Right lobe of liver (tissue), 6 donors: ENCODE data around the gene VANGL1. TPM values are rescaled to one million over a fixed set of nuclear protein-coding genes. Genes with fewer than 3 reads are reported as not detected.

Experiments used
- ATAC-seq, 4 donors: fragments of 200-7000 bp; cut with Tn5 transposase; one replicate each; pipeline ENCODE4 v1.9.1; 2020; ENCODE audit warnings: mild to moderate bottlenecking in 4 of 4, moderate library complexity in 4 of 4
- DNase-seq, 3 donors: peaks; one replicate each; pipeline ENCODE4 v3.0.0-alpha.2; 2020
- H3K27ac ChIP-seq, 3 donors: fragments of 200-600 bp; one replicate each; pipeline ENCODE4 v1.8.0; 2022
- H3K27me3 ChIP-seq, 2 donors: fragments of 200-600 bp; one replicate each; pipeline ENCODE4 v1.8.0; 2022
- H3K36me3 ChIP-seq, 4 donors: fragments of 200-600 bp; sonication (generic) in 1 of 4; one replicate each; pipeline versions ENCODE4 v1.5.1 to v1.8.0; 2017 to 2022; ENCODE audit warnings: control low read depth in 1 of 4
- H3K4me1 ChIP-seq, 4 donors: fragments of 200-600 bp; sonication (generic) in 1 of 4; one replicate each; pipeline versions ENCODE4 v1.5.1 to v1.8.0; 2017 to 2022; ENCODE audit warnings: control low read depth in 1 of 4
- H3K4me3 ChIP-seq, 3 donors: fragments of 200-600 bp; one replicate each; pipeline ENCODE4 v1.8.0; 2022
- H3K9me3 ChIP-seq, 4 donors: fragments of 200-600 bp; sonication (generic) in 1 of 4; one replicate each; pipeline versions ENCODE4 v1.5.1 to v1.8.0; 2017 to 2022; ENCODE audit warnings: control low read depth in 1 of 4
- POLR2A ChIP-seq: fragments of 450-650 bp; IDR thresholded peaks from one replicate; pipeline ENCODE4 v1.6.1; 2017; ENCODE audit warnings: antibody characterized with exemption, mild to moderate bottlenecking
- WGBS: methylation state at CpG from one replicate; pipeline ENCODE4 v1.1.6; 2018; ENCODE audit warnings: low coverage, low lambda C conversion rate; ENCODE audit not compliant: insufficient coverage; ENCODE audit errors: missing lambda C conversion rate; 5-methylcytosine and 5-hydroxymethylcytosine counted together
- intact Hi-C, 2 donors: fragments of 100-400 bp; cut with DNase I; formaldehyde crosslinking; loops; one replicate each; pipeline versions ENCODE4 v1.11.2 to v1.14.1; 2022
- total RNA-seq, 6 experiments: library from RNA; depleted of rRNA in 2 of 6; stranded (reverse); fragments of >200 nt in 2 of 6; fragmentation: NEBNext Ultra II Directional in 3 of 6; extraction: Animal tissue kit (Norgen Biotek cat#: 25700) in 3 of 6; gene quantifications; one replicate each; pipeline versions ENCODE4 v1.1.0 to v1.2.4, GENCODE V29; 2016 to 2023
- TF ChIP-seq, protein P1 (sequence below), 4 donors: fragments of 200-600 bp in 3 of 4; fragments of 450-650 bp in 1 of 4; IDR thresholded peaks; one replicate each; pipeline versions ENCODE4 v1.5.1 to v1.8.0; 2016 to 2022; ENCODE audit warnings: antibody characterized with exemption in 4 of 4, mild to moderate bottlenecking in 2 of 4
- donor health status: DM: no; HTN: yes; CAD: no.
- donor health status: DM: no; HTN: no; CAD: no.
- donor health status: DM: no; HTN: no; CAD: no.
- donor health status: DM: no; HTN: yes; CAD: no.
- donor health status: DM: no; HTN: yes; CAD: no.

The VANGL1 gene
- total RNA-seq, 6 experiments from 2014 or later: 3.3 to 5.1 (median 4.4) TPM

DNA sequence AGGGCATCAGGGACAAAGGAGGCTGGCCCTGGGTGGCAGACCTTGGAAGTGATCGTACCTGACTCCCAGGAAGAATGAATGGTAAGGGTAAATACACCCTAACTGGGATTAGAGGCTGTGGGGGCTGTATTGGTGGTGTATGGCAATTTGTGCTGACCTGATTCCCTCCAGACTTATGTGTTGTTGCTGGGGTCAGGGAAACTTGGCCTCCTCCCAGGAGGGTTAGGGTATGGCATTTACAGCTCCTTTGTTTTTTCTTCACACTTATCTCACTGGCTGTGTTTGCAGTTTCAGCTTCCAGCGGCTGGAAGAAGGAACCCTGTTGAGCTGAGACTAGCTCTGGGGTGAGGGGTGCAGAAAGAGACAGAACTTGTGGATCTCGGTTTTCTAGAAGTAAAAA is 8.2 kb downstream of the VANGL1 start:
- Histone ChIP-seq H3K36me3 (peaks cover 0 to 1% (median 0%) of the 10 kb centered on the region in 4 donors), H3K9me3 (no peaks in the 10 kb centered on the region), H3K4me3 (no peak overlapping the region), H3K4me1 (no peaks in the 10 kb centered on the region), H3K27ac (no peak overlapping the region), H3K27me3 (no peaks in the 10 kb centered on the region)
- WGBS: 72% methylated on average over 3 of the region's 3 CpGs
- DNase-seq: no peak
- peak in 3 of 4 donors; percentile 13 to 28 (median 27) for ATAC-seq
- intact Hi-C loops: no loop called here
- TF ChIP-seq, protein P1, sequence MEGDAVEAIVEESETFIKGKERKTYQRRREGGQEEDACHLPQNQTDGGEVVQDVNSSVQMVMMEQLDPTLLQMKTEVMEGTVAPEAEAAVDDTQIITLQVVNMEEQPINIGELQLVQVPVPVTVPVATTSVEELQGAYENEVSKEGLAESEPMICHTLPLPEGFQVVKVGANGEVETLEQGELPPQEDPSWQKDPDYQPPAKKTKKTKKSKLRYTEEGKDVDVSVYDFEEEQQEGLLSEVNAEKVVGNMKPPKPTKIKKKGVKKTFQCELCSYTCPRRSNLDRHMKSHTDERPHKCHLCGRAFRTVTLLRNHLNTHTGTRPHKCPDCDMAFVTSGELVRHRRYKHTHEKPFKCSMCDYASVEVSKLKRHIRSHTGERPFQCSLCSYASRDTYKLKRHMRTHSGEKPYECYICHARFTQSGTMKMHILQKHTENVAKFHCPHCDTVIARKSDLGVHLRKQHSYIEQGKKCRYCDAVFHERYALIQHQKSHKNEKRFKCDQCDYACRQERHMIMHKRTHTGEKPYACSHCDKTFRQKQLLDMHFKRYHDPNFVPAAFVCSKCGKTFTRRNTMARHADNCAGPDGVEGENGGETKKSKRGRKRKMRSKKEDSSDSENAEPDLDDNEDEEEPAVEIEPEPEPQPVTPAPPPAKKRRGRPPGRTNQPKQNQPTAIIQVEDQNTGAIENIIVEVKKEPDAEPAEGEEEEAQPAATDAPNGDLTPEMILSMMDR (IDR thresholded peaks at IDR 0.05): no peak
- no peak for TF ChIP-seq POLR2A

DNA sequence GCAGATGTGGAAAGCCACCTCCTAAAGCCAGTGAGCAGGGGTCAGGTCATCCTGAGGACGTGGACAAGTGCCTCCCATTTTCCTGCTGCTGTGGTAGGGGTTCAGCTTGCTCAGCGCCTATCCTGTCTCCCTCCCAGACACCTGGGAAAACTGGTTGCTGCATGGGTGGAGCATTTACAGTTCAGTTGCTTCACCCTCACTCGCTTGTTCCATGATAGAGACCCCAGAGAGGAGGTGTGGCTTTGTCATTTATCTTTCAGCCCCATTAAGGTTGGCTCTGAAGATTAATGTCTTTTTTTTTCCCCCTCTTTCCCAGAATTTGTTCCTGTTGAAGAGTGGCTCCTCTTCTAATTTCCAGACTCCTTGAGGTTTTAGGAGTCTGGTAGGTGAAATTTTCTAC is 9.2 kb downstream of the VANGL1 start:
- intact Hi-C loops: no loop called here
- Histone ChIP-seq H3K36me3 (peaks cover 0 to 1% (median 0%) of the 10 kb centered on the region in 4 donors), H3K4me3 (no peak overlapping the region), H3K4me1 (peaks cover 0 to 2% (median 0%) of the 10 kb centered on the region in 4 donors), H3K27me3 (no peaks in the 10 kb centered on the region), H3K9me3 (no peaks in the 10 kb centered on the region), H3K27ac (no peak overlapping the region)
- ATAC-seq (no peak), DNase-seq (no peak)
- WGBS: 80% methylated on average over 3 of the region's 3 CpGs
- TF ChIP-seq, protein P1 (IDR thresholded peaks at IDR 0.05): no peak
- no peak for TF ChIP-seq POLR2A

DNA sequence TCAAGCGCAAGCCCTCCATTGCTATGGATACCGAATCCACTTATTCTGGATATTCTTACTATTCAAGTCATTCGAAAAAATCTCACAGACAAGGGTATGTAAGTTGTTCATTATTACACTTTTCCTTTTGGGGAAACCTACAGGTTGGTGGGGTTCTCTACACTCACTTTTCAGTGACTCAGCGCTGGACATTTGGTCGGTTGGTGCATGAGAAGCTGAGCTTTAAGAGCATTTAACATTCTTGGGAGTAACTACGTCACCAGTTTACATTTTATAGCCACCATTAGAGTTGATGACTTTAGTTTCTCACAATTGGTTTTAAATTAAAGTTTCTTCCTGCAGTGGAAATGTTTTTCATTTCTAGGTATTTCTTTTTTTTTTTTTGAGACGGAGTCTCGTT is 9.6 kb downstream of the VANGL1 start:
- ATAC-seq (no peak), DNase-seq (no peak)
- intact Hi-C loops: no loop called here
- TF ChIP-seq, protein P1 (IDR thresholded peaks at IDR 0.05): no peak
- TF ChIP-seq POLR2A: no peak
- Histone ChIP-seq H3K27ac (no peak overlapping the region), H3K27me3 (no peaks in the 10 kb centered on the region), H3K36me3 (peaks cover 0 to 1% (median 0%) of the 10 kb centered on the region in 4 donors), H3K4me3 (no peak overlapping the region), H3K4me1 (peaks cover 0 to 2% (median 0%) of the 10 kb centered on the region in 4 donors), H3K9me3 (no peaks in the 10 kb centered on the region)
- WGBS: 88% methylated on average over 7 of the region's 8 CpGs

DNA sequence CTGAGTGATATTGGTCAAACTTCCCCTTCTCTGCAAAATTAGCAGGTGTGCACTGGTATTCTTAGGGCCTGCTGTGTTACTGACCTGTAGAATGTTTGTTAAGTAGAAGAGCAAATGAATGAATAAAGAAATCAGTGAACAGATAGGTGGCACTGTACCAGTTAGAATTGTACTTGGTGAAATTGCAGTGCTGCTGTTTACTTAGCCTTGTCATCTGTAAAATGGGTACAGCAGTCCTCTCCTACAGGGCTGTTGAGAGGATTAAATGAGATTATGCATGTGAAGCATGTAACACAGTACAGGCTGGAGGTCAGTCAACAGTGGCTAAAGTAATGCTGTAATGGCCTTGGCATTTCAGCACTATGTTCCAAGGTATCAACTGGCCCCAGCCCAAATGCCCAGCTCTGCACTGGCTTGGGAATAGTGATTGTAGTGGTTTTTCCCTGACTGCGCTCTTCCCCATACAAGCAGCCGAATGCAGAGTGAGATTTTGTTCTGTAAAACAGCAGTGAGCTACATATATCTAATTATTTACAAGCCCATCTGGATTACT is 10.5 kb downstream of the VANGL1 start:
- Histone ChIP-seq H3K36me3 (peaks cover 0 to 1% (median 0%) of the 10 kb centered on the region in 4 donors), H3K4me1 (peaks cover 0 to 2% (median 0%) of the 10 kb centered on the region in 4 donors), H3K27me3 (no peaks in the 10 kb centered on the region), H3K27ac (no peak overlapping the region), H3K9me3 (no peaks in the 10 kb centered on the region), H3K4me3 (no peak overlapping the region)
- DNase-seq (no peak), ATAC-seq (peak in 2 of 4 donors; percentile 38 to 52)
- no peak for TF ChIP-seq POLR2A
- TF ChIP-seq, protein P1 (IDR thresholded peaks at IDR 0.05): no peak
- intact Hi-C loops: no loop called here
- 95% methylated on average over 2 of the region's 2 CpGs for WGBS
